Fibroblast of skin of right biceps (primary cell): ENCODE measurements around the gene HSPA14.
"Not testable (repeated sequence)": the region's sequence is repeated elsewhere in the genome, so short reads cannot be mapped to it uniquely, and the experiment has no call there.

Experiments
- DNase-seq: peaks from one replicate; pipeline ENCODE4 v3.0.0-alpha.2; 2013

Gene HSPA14

DNA sequence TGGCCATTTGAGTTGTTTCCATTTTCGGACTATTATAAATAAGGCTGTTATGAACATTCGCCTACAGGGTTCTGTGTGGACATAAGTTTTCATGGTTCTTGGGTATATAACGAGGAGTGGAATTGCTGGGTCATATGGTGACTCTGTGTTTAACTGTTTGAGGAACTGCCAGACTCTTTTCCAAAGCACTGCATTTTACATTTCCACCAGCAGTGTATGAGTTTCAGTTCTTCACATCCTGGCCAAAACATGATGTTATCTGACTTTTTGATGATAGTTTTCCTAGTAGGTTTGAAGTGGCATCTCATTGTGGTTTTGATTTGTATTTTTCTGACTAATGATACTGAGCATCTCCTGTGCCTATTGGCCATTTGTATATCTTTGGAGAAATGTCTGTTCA lies 46.0 kb downstream of the HSPA14 start:
- DNase-seq = no peak

DNA sequence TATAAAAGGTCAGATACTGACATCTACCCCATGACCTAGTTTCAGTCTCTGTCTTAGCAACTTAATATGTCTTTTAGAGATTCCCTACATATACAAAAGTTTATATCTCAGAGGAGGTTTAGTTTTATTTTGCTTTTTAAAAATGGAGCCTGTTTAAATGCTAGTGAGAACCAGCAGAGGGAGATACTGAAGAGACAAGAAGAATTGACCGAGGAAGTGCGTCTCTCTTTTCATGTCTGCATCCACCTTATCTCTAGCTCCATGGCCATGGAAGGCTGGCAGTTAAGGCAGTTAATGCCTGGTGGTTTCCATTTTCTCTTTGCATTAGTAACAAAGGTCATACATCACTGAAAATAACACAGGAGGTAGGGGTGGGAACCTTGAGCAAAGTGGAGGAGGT lies 51.2 kb downstream of the HSPA14 start:
- DNase-seq = no peak

DNA sequence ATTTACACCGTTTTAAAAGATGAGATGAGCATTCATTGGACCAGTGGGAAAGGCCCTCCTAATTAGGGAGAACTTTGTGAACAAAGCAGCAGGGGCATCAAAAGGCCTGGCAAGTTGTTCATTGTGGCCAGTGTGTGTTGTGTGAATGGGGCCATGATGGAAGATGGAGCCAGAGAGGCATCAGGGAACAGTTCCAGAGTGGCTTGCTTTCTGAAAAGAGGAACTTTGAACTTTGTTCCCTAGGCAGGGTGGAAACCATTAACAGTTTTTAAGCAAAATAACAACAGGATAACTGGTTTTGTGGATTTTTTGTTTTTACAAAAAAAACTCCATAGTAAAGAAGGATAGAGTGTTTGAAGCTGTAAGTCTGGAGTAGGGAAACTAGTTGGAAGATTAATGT lies 53.0 kb downstream of the HSPA14 start:
- no peak for DNase-seq

DNA sequence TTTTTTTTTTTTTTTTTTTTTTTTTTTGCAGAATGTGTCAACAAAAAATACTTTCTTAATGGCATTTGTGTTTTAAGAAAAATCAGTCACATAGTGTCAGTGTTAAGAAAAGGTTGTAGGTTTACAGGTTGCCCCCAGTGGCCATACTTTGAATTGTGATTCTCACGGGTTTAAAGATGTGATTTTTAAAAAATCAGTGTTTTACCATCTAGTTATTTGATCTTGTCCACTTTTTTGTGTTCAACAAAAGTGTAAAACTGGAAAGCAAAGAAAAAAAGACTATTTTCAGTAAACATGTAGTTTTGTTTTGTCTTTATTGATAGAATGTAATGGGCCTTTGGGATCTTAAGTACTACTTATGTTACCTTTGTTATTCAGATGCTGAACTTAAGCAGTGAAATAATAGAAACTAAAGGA lies 66.2 kb downstream of the HSPA14 start:
- peak; percentile 27 for DNase-seq

DNA sequence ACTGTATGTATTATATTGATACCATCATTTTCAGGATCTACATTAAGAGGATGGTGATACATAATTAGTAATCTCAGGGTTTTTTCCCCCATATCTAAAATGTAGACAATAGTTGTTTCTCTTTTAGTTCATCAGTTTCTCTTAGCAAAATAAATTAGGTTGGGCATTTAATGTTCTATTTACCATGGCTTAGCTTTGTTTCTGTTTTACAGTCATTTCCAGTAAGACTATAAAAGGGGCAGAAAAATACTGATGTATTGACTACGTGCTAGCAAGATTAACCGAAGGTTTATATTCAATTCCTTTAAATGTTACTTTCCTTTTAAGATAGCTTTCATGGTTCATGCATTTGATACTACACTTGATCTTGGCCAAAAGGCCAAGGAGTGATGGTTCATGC lies 66.8 kb downstream of the HSPA14 start:
- no peak for DNase-seq

DNA sequence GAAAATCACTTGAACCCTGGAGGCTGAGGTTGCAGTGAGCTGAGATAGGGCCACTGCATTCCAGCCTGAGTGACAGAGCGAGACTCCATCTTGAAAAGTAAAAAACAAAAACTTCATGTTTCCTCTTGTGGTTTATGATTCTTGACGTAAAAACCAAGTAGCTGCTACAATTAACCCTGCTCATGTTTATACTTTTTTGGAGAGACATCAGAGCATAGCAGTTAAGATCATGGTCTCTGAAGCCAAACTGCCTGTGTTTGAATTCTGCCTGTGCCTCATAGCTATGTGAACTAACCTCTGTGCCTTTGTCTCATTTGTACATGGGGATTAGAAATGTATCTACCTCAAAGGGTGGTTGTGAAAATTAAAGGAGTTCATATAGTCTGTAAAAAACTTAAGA lies 67.8 kb downstream of the HSPA14 start:
- DNase-seq = no peak

DNA sequence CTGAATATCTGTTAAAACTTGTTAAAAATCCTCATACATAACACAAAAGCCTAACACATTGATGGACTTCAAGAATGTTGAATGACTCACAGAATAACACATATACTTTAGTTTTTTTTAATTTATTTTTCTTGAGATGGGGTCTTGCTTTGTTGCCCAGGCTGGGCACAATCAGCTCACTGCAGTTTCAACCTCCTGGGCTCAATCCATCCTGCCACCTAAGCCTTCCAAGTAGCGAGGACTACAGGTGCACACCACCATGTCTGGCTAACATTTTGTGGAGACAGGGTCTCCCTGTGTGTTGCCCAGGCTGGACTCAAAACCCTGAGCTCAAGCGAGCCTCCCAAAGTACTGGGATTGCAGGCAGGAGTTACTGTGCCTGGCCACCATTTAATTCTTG lies 68.7 kb downstream of the HSPA14 start:
- DNase-seq = no peak

DNA sequence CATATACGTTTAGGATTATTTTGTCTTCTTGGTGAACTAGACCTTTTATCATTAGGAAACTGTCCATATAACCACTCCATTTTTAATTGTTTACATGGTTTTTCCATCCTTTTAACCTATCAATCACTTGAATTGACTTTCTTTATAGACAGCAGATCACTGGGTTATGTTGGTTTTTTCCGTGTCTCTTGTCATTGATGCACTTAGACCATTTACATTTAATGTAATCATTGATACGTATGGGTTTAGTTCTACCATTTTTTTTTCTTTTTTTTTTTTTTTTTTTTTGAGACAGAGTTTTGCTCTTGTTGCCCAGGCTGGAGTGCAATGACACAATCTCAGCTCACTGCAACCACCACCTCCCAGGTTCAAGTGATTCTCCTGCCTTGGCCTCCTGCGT lies 69.5 kb downstream of the HSPA14 start:
- DNase-seq = not testable (repeated sequence)

DNA sequence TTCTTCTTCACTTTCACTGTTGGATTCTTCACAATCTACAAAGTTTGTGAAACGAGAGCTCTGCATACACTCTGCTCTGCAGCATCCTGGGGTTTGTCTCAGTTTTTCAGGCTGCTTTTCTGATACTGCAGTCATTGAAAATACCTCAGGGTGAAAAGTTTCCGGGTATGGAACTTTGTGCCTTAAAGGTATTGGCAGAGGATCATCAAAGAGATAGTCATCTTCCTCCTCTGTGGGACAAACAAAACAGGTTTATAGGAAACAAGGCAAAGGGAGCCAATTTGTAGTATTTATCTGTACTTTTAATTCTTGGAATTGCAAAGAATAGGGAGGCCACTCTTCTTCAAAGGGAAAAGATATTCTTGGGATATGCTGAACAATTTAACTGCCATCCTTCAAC lies 71.0 kb downstream of the HSPA14 start:
- DNase-seq = no peak

DNA sequence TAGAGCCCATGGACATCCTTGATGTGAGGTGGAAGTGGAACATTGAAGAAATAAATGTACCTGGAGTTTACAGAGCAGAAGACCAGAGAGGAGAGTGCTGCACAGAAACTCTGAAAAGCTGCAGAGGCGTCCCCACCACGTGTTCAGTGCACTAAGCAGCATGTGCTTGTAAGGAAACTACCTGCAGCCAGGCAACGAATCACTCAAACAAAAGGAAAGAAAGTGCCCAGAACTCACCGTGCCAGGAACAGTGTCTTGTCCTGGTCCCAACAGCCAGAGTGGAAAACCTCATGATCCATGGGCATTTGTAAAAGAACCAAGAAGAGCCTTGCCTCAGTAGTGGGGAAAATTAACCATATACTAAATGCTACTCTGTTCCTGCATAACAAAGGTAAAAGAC lies 72.8 kb downstream of the HSPA14 start:
- no peak for DNase-seq

DNA sequence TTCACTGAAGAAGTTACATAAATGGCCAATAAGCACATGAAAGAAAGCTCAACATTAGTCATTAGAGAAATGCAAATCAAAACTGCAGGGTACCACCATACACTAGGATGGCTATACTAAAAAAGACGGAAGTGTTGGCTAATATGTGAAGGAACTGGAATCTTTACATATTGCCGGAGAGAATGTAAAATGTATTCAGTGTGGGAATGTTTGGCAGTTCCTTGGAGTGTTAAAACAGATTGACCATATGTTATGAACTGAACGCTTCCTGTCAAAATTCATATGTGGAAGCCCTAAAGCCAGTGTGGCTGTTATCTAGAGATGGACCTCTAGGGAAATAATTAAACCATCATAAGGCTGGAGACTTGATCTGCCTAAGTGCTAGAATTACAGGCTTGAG lies 73.7 kb downstream of the HSPA14 start:
- DNase-seq = no peak

DNA sequence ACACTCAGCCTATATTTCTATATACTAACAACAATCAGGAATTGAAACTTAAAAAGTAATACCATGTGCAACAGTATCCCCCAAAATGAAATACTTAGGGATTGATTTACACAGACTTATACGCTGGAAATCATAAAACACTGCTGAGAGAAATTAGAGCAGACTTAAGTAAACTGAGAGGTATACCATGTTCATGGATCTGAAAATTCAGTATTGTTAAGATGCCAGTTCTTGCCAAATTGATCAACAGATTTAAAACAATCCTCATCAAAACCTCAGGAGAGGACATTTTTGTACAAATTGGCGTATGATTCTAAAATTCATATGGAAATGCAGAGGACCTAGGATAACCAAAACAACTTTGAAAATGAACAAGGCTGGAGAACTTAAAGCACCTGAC lies 78.5 kb downstream of the HSPA14 start:
- no peak for DNase-seq

DNA sequence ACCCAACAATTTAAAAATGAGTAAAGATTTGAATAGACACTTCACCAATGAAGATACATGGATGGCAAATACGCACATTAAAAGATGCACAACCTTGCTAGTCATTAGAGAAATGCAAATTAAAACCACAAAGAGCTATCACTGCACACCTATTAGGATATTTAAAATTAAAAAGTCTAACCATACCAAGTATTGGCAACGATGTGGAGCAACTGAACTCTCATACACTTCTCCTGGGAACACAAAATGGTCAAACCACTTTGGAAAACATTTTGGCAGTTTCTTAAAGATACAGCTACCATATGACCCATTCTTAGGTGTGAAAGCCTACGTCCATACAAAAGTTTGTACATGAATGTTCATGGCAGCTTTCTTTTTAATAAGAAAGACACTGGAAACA lies 79.7 kb downstream of the HSPA14 start:
- DNase-seq = no peak

DNA sequence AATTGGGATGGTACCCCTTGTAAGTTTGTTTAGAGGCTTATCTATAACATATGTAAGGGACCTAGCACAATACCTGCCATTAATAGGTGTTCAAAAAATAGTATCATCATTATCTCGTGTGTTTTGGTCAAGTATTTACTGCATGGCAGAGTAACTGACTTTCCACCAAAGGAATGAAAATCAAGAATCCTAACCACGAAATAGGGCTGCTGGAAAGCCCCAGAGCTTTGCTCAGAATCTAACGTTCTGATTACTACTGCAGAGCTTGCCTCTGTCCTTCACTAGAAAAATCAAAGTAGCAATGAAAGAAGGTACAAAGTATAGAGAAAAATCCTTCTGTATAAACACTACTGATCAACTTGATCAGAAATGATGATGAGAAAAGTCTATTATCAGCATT lies 80.9 kb downstream of the HSPA14 start:
- DNase-seq = no peak
